Measurements from ENCODE around the gene MUCL3.
"Not testable (repeated sequence)": the region's sequence is repeated elsewhere in the genome, so short reads cannot be mapped to it uniquely, and the experiment has no call there.

The MUCL3 gene

GRCh38 chr6:30942338-30943060 lies 1.7 kb downstream of the MUCL3 start:
- peak; percentile 89 for DNase-seq

DNA sequence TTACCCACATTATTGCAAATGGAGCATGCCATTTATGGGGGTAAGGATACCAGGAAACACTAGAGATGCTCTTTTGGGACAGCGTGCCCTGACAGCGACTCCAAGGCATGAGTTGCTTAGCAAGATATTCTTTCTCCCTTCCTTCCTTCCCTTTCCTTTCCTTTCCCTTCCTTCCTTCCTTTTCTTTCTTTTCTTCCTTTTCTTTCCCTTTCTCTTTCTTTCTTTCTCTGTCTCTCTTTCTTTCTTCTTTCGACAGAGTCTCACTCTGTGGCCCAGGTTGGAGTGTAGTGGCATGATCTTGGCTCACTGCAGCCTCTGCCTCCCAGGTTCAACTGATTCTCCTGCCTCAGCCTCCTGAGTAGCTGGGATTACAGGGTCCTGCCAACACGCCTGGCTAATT lies 3.3 kb downstream of the MUCL3 start:
- DNase-seq: no peak

- DNase-seq: no peak
These were observed 4.5 kb downstream of the MUCL3 start for GRCh38 chr6:30945281-30945680.

GRCh38 chr6:30947231-30947630 lies 6.5 kb downstream of the MUCL3 start:
- no peak for DNase-seq

DNA sequence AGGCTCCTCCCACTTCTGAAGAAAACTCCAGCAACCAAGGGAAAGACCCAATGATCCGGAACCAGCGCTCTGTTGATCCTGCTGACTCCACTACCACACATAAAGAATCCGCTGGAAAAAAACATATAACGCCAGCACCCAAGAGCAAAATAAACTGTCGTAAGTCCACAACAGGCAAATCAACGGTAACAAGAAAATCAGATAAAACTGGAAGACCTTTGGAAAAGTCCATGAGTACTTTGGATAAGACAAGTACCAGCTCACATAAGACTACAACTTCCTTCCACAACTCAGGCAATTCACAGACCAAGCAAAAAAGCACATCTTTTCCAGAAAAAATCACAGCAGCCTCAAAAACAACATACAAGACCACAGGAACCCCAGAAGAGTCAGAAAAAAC lies 8.0 kb downstream of the MUCL3 start:
- no peak for DNase-seq

DNA sequence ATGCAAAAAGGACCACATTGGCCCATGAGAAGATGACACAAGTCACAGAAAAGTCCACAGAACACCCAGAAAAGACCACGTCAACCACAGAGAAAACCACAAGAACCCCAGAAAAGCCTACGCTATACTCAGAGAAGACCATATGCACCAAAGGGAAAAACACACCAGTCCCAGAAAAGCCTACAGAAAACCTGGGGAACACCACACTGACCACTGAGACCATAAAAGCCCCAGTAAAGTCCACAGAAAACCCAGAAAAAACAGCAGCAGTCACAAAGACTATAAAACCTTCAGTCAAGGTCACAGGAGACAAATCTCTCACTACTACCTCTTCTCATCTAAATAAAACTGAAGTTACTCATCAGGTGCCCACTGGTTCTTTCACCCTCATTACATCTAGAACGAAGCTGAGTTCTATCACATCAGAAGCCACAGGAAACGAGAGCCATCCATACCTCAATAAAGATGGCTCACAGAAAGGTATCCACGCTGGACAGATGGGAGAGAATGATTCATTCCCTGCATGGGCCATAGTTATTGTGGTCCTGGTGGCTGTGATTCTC lies 11.2 kb downstream of the MUCL3 start:
- DNase-seq: no peak

- no peak for DNase-seq
These were observed 14.0 kb downstream of the MUCL3 start for GRCh38 chr6:30954631-30955366.

DNA sequence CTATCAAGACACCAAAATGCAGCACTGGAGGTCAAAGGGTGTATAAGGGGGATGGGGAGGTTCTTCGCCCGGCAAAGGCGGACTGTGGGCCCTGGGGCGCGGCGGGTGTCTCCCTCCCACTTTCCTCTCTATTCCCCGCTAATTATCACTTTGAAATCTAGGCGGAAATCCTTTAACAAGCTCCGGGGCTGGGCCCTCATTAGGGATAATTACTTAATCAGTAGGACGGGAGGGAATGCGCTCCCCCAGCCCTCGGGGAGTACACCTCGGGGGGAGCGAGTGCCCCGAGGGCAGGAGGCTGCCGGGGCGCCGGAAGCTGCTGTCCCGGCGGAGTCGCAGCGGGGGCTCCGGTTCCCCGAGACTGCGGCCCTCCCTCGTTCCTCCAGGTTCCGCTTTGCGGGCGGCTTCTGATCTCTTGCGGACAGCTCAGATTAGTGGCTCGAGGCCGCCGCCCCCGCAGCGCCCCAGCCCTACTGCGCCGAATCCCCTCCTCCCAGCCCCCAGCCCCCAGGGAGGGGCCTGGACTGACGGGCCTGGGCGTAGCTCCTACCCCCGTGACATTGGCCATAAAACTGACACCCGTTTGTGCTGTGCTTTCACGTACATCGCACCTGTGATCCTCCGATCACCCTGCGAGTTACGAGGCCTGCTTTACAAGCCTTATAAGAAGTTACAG lies 14.7 kb downstream of the MUCL3 start:
- peak; percentile 30 for DNase-seq

DNA sequence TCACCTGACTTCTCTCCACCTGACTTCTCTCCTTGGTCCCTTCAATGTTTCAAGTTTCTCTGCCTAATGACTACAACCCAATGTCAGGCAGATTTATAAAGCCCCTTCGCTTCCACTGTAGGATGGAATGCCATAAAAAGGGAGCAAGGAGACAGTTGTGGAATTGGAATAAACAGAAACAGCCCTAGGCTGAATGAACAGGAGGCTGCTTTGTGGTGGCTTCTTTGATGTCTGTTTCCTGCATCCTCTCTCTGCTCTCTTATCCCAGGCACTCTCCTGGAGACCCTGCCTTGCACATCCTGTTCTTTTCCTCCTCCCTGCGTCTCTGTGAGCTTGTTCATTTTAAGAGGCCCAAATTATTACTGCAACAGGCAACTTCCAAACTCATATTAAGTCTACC lies 16.9 kb downstream of the MUCL3 start:
- DNase-seq: no peak

GRCh38 chr6:30960907-30961673 lies 20.3 kb downstream of the MUCL3 start:
- DNase-seq: no peak

- DNase-seq: no peak
These were observed 21.9 kb downstream of the MUCL3 start for GRCh38 chr6:30962716-30963115.

DNA sequence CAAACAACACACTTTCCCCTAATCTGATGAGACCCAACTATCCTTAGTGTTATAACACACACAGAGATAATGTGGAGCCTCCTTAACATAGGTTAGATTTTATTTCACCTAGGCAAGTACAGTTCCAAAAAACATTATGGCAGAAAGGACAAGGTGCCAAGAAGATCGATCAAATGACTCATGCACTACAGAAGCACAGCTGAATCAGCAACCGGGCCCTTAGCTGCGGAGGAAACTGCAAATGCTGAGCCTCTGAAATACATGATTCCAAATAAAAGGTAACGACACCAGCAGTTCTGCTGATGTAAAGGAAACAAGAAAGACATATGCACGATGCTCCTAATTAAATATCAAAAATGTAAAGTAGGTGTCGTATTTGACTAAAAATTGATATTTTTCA lies 22.9 kb downstream of the MUCL3 start:
- no peak for DNase-seq

- DNase-seq: no peak
These were observed 23.3 kb downstream of the MUCL3 start for GRCh38 chr6:30964075-30964474.

DNA sequence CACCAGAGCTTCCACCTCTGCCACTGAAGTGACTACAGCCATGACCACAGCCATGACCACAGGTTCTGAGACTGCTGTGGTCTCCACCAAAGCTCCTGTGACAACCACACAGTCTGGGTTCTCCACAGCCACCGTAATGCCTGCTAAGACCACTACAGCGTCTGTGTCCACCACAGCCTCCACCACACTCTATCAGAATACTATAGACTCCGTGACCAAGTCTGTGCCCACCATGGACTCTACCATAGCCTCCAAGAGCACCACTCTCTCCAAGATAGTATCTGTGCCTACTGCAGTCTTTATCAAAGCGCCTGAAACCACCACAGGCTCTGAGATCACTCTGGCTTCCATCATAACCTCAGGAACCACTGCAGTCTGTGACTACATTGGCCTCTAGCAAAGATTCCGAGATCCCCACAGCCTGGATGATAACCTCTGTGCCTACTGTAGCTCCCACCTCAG lies 24.4 kb downstream of the MUCL3 start:
- no peak for DNase-seq

GRCh38 chr6:30966154-30966553 lies 25.4 kb downstream of the MUCL3 start:
- no peak for DNase-seq

GRCh38 chr6:30969171-30969570 lies 28.4 kb downstream of the MUCL3 start:
- not testable (repeated sequence) for DNase-seq

GRCh38 chr6:30970946-30971345 lies 30.2 kb downstream of the MUCL3 start:
- DNase-seq: no peak

DNA sequence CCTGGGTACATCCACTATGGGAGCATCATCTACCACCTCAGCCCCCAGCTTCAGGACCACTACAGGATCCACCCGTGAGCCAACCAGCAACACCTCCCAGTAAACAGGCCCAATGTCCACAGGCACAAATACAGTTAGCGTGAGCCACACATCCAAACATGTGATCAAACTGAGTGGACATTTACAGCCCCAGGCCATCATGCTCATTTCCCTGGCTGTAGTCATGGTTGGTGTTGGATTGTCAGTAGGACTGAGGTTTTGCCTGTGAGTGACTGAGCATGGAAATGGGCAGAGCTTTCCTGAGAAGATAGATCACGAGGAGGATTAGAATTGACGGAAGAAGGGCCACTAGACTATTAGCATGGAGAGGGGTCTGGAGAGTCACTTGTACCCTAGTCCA lies 32.0 kb downstream of the MUCL3 start:
- DNase-seq: no peak

GRCh38 chr6:30974490-30975252 lies 33.9 kb downstream of the MUCL3 start:
- no peak for DNase-seq

GRCh38 chr6:30979141-30979540 lies 38.4 kb downstream of the MUCL3 start:
- DNase-seq: no peak

DNA sequence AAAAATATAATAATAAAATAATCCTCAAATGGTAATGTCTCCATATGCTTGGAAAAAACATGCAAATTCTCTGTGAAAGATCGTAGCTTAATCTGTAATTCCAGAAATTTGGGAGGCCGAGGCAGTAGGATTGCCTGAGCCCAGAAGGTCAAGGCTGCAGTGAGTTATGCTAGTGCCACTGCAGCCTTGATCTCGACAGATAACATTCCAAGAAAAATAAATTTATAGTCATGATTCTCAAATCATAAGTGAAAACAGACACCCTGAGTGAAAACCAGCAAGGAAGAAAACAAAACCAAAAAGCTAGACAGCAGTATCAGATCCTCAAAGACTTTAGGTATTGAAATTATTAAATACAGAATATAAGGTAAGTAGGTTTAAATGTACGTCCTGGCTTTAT lies 38.9 kb downstream of the MUCL3 start:
- DNase-seq: no peak
